Smooth muscle cell (in vitro differentiated cells): ENCODE data around the gene INPP5J. TPM values are rescaled to one million over a fixed set of nuclear protein-coding genes. Genes with fewer than 3 reads are reported as not detected.

Experiments
- DNase-seq: peaks from one replicate; lab custom pipeline; 2025; ENCODE audit not compliant: unreplicated experiment; lab: John Stamatoyannopoulos, UW
- H2AFZ ChIP-seq: fragments of 200-600 bp; sonication (generic); 2 replicates; pipeline ENCODE4 v1.6.0; 2016; ENCODE audit warnings: antibody characterized with exemption, low read depth, mild to moderate bottlenecking
- H3F3A ChIP-seq: fragments of 200-600 bp; sonication (generic); 2 replicates; pipeline ENCODE4 v1.6.0; 2017; ENCODE audit warnings: antibody characterized with exemption, low read depth
- H3K27ac ChIP-seq: fragments of 200-600 bp; sonication (generic); 2 replicates; pipeline ENCODE4 v1.5.1; 2016; ENCODE audit warnings: low read depth, mild to moderate bottlenecking
- H3K27me3 ChIP-seq: fragments of 200-600 bp; sonication (generic); 2 replicates; pipeline ENCODE4 v1.6.1; 2016; ENCODE audit warnings: low read depth, mild to moderate bottlenecking
- H3K36me3 ChIP-seq: fragments of 200-600 bp; sonication (generic); 2 replicates; pipeline ENCODE4 v1.5.1; 2016; ENCODE audit warnings: low read depth
- H3K4me1 ChIP-seq: fragments of 200-600 bp; sonication (generic); 2 replicates; pipeline ENCODE4 v1.5.1; 2016; ENCODE audit warnings: low read depth
- H3K4me2 ChIP-seq: fragments of 200-600 bp; sonication (generic); 2 replicates; pipeline ENCODE4 v1.6.0; 2016; ENCODE audit warnings: mild to moderate bottlenecking
- H3K4me3 ChIP-seq: fragments of 200-600 bp; sonication (generic); 2 replicates; pipeline ENCODE4 v1.5.1; 2016; ENCODE audit warnings: mild to moderate bottlenecking
- H3K79me2 ChIP-seq: fragments of 200-600 bp; sonication (generic); 2 replicates; pipeline ENCODE4 v1.6.0; 2016; ENCODE audit warnings: low read depth, mild to moderate bottlenecking
- H3K9ac ChIP-seq: fragments of 200-600 bp; sonication (generic); 2 replicates; pipeline ENCODE4 v1.6.0; 2016; ENCODE audit warnings: low read depth
- H3K9me3 ChIP-seq: fragments of 200-600 bp; sonication (generic); replicated peaks from 2 replicates; pipeline ENCODE4 v1.5.1; 2016; ENCODE audit warnings: low read depth
- H4K20me1 ChIP-seq: fragments of 200-600 bp; sonication (generic); 2 replicates; pipeline ENCODE4 v1.6.0; 2016; ENCODE audit warnings: low read depth
- WGBS: methylation state at CpG from one replicate; pipeline ENCODE4 v1.1.7; 2016; ENCODE audit warnings: low lambda C conversion rate; 5-methylcytosine and 5-hydroxymethylcytosine counted together
- polyA plus RNA-seq: library from polyadenylated mRNA; unstranded; fragments of >200 nt; fragmentation: Nextera tagmentation; extraction: Ambion mirVana; gene quantifications from 2 replicates; pipeline ENCODE4 v1.2.1, GENCODE V29; 2016
- total RNA-seq: library from RNA; depleted of rRNA; stranded (reverse); fragments of >200 nt; gene quantifications from 2 replicates; pipeline ENCODE4 v1.2.3, GENCODE V29; 2014
- TF ChIP-seq, protein P1 (sequence below): fragments of 200-600 bp; sonication (generic); IDR thresholded peaks from 2 replicates; pipeline ENCODE4 v1.5.1; 2017; ENCODE audit warnings: borderline replicate concordance, mild to moderate bottlenecking, antibody characterized with exemption; ENCODE audit not compliant: insufficient read depth, poor library complexity, severe bottlenecking

Gene INPP5J
- total and polyA plus RNA-seq, 2 experiments from 2014 or later, result 0.66 to 1.2 TPM

DNA sequence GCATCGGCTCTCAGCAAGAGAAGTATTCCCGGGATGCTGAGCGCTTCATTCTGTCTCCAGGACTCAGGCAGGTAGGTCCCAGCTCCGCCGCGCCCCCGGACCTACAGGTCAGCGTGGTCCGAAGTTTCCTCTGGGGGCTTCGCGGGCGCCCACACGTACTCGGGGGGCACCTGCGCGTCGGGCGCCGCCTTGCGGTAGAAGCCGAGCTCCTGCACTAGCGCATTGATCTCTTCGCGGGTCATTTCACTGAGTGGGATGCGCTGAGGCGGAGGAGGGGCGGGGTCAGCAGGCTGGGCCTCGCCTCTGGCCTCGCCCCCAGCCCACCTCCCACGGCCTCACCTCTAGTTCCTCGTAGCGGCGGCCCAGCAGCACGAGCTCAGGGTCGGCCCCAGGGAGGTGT is 17.9 kb upstream of the INPP5J start:
- WGBS, result 30% methylated on average over 35 of the region's 35 CpGs
- H3K4me3 ChIP-seq, result no peak overlapping the region
- peaks cover 26% of the 10 kb centered on the region for H4K20me1 ChIP-seq
- no peaks in the 10 kb centered on the region for H3K9me3 ChIP-seq
- no peaks in the 10 kb centered on the region for H3K27me3 ChIP-seq
- DNase-seq, result no peak
- H3F3A ChIP-seq, result peaks cover 29% of the 10 kb centered on the region
- H3K4me2 ChIP-seq, result no peak overlapping the region
- H2AFZ ChIP-seq, result no peak overlapping the region
- H3K9ac ChIP-seq, result no peak overlapping the region
- TF ChIP-seq, protein P1, sequence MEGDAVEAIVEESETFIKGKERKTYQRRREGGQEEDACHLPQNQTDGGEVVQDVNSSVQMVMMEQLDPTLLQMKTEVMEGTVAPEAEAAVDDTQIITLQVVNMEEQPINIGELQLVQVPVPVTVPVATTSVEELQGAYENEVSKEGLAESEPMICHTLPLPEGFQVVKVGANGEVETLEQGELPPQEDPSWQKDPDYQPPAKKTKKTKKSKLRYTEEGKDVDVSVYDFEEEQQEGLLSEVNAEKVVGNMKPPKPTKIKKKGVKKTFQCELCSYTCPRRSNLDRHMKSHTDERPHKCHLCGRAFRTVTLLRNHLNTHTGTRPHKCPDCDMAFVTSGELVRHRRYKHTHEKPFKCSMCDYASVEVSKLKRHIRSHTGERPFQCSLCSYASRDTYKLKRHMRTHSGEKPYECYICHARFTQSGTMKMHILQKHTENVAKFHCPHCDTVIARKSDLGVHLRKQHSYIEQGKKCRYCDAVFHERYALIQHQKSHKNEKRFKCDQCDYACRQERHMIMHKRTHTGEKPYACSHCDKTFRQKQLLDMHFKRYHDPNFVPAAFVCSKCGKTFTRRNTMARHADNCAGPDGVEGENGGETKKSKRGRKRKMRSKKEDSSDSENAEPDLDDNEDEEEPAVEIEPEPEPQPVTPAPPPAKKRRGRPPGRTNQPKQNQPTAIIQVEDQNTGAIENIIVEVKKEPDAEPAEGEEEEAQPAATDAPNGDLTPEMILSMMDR, result peak; percentile 43
- no peaks in the 10 kb centered on the region for H3K36me3 ChIP-seq
- H3K79me2 ChIP-seq, result peaks cover 16% of the 10 kb centered on the region
- no peak overlapping the region for H3K27ac ChIP-seq
- peaks cover 4% of the 10 kb centered on the region for H3K4me1 ChIP-seq

DNA sequence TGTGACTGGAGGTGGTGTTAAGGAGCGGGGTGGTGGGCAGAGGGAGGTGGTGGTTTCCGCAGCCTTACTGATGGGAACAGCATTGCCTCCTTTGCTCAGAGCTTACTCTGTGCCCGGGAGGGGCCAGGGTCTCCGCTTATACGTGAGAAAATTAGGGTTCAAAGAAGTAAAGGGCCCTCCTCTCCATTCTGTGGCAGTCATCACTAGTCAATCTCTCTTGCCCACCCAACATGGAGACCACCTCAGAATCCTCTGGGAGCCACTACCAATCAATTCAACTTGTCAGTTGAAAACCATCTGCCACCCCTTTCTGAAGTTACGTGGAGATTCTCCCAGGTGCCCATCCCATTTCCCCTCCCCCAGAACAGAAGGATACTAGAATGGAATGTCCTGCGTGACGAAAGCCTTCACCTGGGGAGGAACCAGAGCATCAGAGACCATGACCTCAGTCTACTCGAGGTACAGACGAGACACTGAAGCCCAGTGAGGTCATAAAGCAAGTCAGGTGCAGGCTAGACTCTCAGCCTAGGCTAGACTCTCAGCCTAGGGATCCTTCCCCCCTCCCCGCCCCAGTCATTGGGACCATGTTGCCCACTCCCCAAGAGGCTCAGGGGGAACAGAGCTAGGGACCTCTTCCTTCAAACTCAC is 17.4 kb upstream of the INPP5J start:
- TF ChIP-seq, protein P1, result no peak
- no peak for DNase-seq
- no peaks in the 10 kb centered on the region for H3K27me3 ChIP-seq
- H3K4me3 ChIP-seq, result no peak overlapping the region
- no peak overlapping the region for H2AFZ ChIP-seq
- WGBS, result 84% methylated on average over 11 of the region's 11 CpGs
- no peak overlapping the region for H3K9ac ChIP-seq
- no peaks in the 10 kb centered on the region for H3K36me3 ChIP-seq
- peaks cover 26% of the 10 kb centered on the region for H4K20me1 ChIP-seq
- peaks cover 4% of the 10 kb centered on the region for H3K4me1 ChIP-seq
- H3K27ac ChIP-seq, result peak overlapping the region; percentile 94
- H3K79me2 ChIP-seq, result peaks cover 16% of the 10 kb centered on the region
- H3F3A ChIP-seq, result peaks cover 24% of the 10 kb centered on the region
- no peaks in the 10 kb centered on the region for H3K9me3 ChIP-seq
- H3K4me2 ChIP-seq, result peak overlapping the region; percentile 85

DNA sequence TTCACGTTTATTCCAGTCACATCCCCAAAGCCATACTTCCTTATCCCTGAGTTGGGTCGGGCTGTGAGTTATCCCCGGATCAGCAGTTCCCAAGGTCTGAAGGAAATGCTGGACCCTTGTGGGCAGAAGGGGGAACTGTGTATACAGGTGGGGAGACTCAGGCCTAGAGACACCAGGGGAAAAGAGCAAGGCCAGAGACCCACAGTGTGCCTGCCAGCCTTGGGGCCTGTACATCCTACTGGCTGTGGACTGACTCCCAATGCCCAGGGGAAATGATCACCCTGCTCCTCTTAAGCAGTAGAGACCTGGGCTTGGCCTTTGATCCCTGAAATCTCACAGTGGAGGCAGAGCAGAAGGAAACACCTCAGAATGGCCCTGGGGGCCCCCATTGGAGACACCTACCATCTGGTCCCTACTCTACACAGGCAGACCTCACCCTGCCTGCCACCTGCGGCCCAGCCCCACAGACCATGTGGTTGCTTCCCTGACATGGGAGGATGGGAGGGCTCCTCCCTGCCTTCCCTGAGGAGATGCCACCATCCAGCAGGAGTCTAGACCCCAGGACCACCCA is 16.7 kb upstream of the INPP5J start:
- peak overlapping the region; percentile 85 for H3K4me2 ChIP-seq
- H3K9ac ChIP-seq, result peak overlapping the region; percentile 98
- DNase-seq, result no peak
- no peaks in the 10 kb centered on the region for H3K27me3 ChIP-seq
- peaks cover 16% of the 10 kb centered on the region for H3K79me2 ChIP-seq
- peak overlapping the region; percentile 94 for H3K27ac ChIP-seq
- H3K4me1 ChIP-seq, result peaks cover 4% of the 10 kb centered on the region
- H3F3A ChIP-seq, result peaks cover 20% of the 10 kb centered on the region
- H2AFZ ChIP-seq, result no peak overlapping the region
- peaks cover 26% of the 10 kb centered on the region for H4K20me1 ChIP-seq
- TF ChIP-seq, protein P1, result no peak
- WGBS, result 60% methylated on average over 4 of the region's 4 CpGs
- no peaks in the 10 kb centered on the region for H3K36me3 ChIP-seq
- H3K9me3 ChIP-seq, result no peaks in the 10 kb centered on the region
- H3K4me3 ChIP-seq, result peak overlapping the region; percentile 74
